B cell (primary cell): ENCODE measurements around the gene ARNT2. TPM values are rescaled to one million over a fixed set of nuclear protein-coding genes. Genes with fewer than 3 reads are reported as not detected.

Experiments
- ATAC-seq: fragments of 200-7000 bp; cut with Tn5 transposase; one replicate; pipeline ENCODE4 v1.10.0; 2021; ENCODE audit warnings: low read depth, mild to moderate bottlenecking, moderate number of reproducible peaks, moderate library complexity
- CTCF ChIA-PET: fragments of 350-600 bp; sonication (Branson Sonifier 250); formaldehyde crosslinking; loops from one replicate; lab custom pipeline; 2021; ENCODE audit warnings: antibody characterized with exemption, inconsistent platforms; lab: Charles Lee
- POLR2A ChIA-PET: fragments of 350-600 bp; sonication (Branson Sonifier 250); formaldehyde crosslinking; loops from one replicate; lab custom pipeline; 2021; ENCODE audit warnings: antibody characterized with exemption; lab: Charles Lee
- DNase-seq: peaks from one replicate; pipeline ENCODE4 v3.0.0; 2013
- H2AFZ ChIP-seq: 2 replicates; pipeline ENCODE4 v1.6.1; 2012; ENCODE audit warnings: mild to moderate bottlenecking, low read depth, low read length; ENCODE audit not compliant: insufficient read depth, poor library complexity, severe bottlenecking
- H3K27ac ChIP-seq, 2 donors: 1 replicate in 1 of 2; 2 replicates in 1 of 2; pipeline ENCODE4 v1.5.1; 2012 to 2013; ENCODE audit warnings: low read length in 2 of 2, mild to moderate bottlenecking in 2 of 2, moderate library complexity in 1 of 2
- H3K27me3 ChIP-seq, 4 experiments: fragments of 200-600 bp in 1 of 4; sonication (generic) in 1 of 4; replicated peaks in 1 of 4; 1 replicate in 2 of 4; 2 replicates in 2 of 4; pipeline versions ENCODE4 v1.6.1 to v1.7.0; 2013 to 2016; ENCODE audit warnings: low read length in 3 of 4, mild to moderate bottlenecking in 2 of 4, mixed read lengths in 1 of 4, moderate library complexity in 1 of 4; ENCODE audit not compliant: insufficient read depth in 4 of 4, control insufficient read depth in 3 of 4; ENCODE audit errors: control extremely low read depth in 1 of 4
- H3K36me3 ChIP-seq, 2 experiments: replicated peaks in 1 of 2; 1 replicate in 1 of 2; 2 replicates in 1 of 2; pipeline versions ENCODE4 v1.6.1 to v1.7.1; 2013; ENCODE audit warnings: low read length in 1 of 2; ENCODE audit not compliant: insufficient read depth in 2 of 2, control insufficient read depth in 1 of 2; ENCODE audit errors: control extremely low read depth in 1 of 2, extremely low read depth in 1 of 2
- H3K4me1 ChIP-seq, 2 donors: fragments of 200-600 bp in 1 of 2; sonication (generic) in 1 of 2; 1 replicate in 1 of 2; 2 replicates in 1 of 2; pipeline versions ENCODE4 v1.5.1 to v1.6.1; 2013 to 2017; ENCODE audit warnings: low read length in 2 of 2; ENCODE audit not compliant: control insufficient read depth in 2 of 2, insufficient read depth in 2 of 2
- H3K4me2 ChIP-seq: replicated peaks from 2 replicates; pipeline ENCODE3; 2012; ENCODE audit warnings: mild to moderate bottlenecking, low read depth, low read length; ENCODE audit not compliant: poor library complexity, severe bottlenecking
- H3K4me3 ChIP-seq, 5 experiments: fragments of 200-600 bp in 1 of 5; sonication (generic) in 1 of 5; 1 replicate in 3 of 5; 2 replicates in 2 of 5; pipeline versions ENCODE4 v1.5.1 to v1.7.0; 2011 to 2016; ENCODE audit warnings: low read length in 4 of 5, mild to moderate bottlenecking in 4 of 5, low read depth in 2 of 5, control low read depth in 1 of 5, moderate library complexity in 1 of 5; ENCODE audit not compliant: insufficient read depth in 1 of 5; ENCODE audit errors: control extremely low read depth in 1 of 5, extremely low read depth in 1 of 5
- H3K79me2 ChIP-seq: fragments of 200-600 bp; sonication (generic); one replicate; pipeline ENCODE4 v1.6.0; 2016; ENCODE audit warnings: low read length; ENCODE audit not compliant: control insufficient read depth, insufficient read depth
- H3K9ac ChIP-seq: fragments of 200-600 bp; sonication (generic); 2 replicates; pipeline ENCODE4 v1.6.1; 2017; ENCODE audit warnings: mild to moderate bottlenecking, low read length, moderate library complexity
- H3K9me3 ChIP-seq, 3 donors: one replicate each; pipeline versions ENCODE4 v1.6.1 to v1.7.1; 2013; ENCODE audit warnings: low read length in 2 of 3; ENCODE audit not compliant: control insufficient read depth in 2 of 3, insufficient read depth in 1 of 3; ENCODE audit errors: control extremely low read depth in 1 of 3
- H4K20me1 ChIP-seq: 2 replicates; pipeline ENCODE4 v1.6.0; 2012; ENCODE audit warnings: mild to moderate bottlenecking, low read length; ENCODE audit not compliant: insufficient read depth, control insufficient read depth, poor library complexity, severe bottlenecking
- H3K27ac Mint-ChIP-seq: one replicate; pipeline ENCODE4 v1.8.0; 2021; ENCODE audit warnings: mixed read lengths
- H3K27me3 Mint-ChIP-seq: one replicate; pipeline ENCODE4 v1.8.0; 2021; ENCODE audit warnings: mixed read lengths
- H3K4me1 Mint-ChIP-seq: one replicate; pipeline ENCODE4 v1.8.0; 2021; ENCODE audit warnings: mixed read lengths
- H3K4me3 Mint-ChIP-seq: one replicate; pipeline ENCODE4 v1.8.0; 2021; ENCODE audit warnings: mixed read lengths
- H3K9me3 Mint-ChIP-seq: one replicate; pipeline ENCODE4 v1.8.0; 2022; ENCODE audit warnings: mixed read lengths; ENCODE audit not compliant: insufficient read depth
- EZH2 ChIP-seq: IDR thresholded peaks from 2 replicates; pipeline ENCODE4 v1.6.1; 2012; ENCODE audit warnings: borderline replicate concordance, low read depth, mild to moderate bottlenecking, moderate library complexity, low read length; ENCODE audit not compliant: insufficient read depth, poor library complexity, severe bottlenecking
- WGBS: methylation state at CpG from one replicate; pipeline ENCODE4 v1.1.5; 2013; ENCODE audit warnings: missing lambda C conversion rate; ENCODE audit not compliant: insufficient coverage; 5-methylcytosine and 5-hydroxymethylcytosine counted together
- intact Hi-C: fragments of 100-400 bp; cut with micrococcal nuclease; formaldehyde crosslinking; loops from one replicate; pipeline ENCODE4 v1.10.0; 2022
- polyA plus RNA-seq: library from polyadenylated mRNA; depleted of rRNA; stranded (reverse); fragments of >200 nt; gene quantifications from 2 replicates; pipeline ENCODE4 v1.2.3, GENCODE V29; 2012
- total RNA-seq, 2 donors: library from RNA; stranded (reverse); fragments of 120-200 nt in 1 of 2; gene quantifications; 1 replicate in 1 of 2; 2 replicates in 1 of 2; pipeline versions ENCODE4 v1.2.3 to v1.2.4, GENCODE V29; 2013 to 2022
- TF ChIP-seq, protein P1 (sequence below): fragments of 200-600 bp; IDR thresholded peaks from one replicate; pipeline ENCODE4 v1.8.0; 2022; ENCODE audit warnings: antibody characterized with exemption, mild to moderate bottlenecking

Gene ARNT2
- total and polyA plus RNA-seq, 2 donors (not counting 1 experiment from before 2014, with no cell fraction given), result not detected

DNA sequence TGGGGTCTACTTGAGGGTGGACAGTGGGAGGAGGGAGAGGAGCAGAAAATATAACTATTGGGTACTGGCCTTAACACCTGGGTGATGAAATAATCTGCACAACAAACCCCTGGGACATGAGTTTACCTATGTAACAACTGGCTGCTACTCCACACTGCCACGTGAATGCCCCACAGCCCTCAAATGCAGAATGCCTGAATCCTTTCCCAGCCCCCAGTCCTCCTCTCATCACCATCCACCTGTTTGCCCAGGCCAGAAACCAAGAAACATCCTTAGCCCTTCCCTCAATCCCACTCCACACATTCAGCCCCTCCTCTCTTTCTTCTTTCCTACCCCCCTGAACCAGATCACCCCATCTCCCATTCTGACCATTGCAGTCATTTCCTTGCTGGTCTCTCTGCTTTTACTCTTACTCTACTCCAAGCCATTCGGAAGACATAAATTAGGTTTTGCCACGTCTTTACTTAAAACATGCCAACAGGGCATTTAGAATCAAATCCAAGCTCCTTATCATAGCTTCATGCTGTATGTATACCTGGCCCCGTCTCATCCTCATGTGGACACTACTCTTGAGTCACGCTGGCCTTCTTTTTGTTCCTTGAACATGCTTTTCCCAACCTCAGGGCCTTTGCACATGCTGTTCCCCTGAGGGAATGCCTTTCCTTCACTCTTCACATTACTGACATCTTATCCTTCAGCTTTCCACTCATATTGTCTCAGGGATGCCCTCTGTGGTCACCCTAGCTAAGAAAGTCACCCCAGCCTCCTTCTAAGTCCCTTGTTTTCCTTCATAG lies 153.5 kb downstream of the ARNT2 start:
- Mint-ChIP-seq H3K9me3 (no peaks in the 10 kb centered on the region), H3K4me1 (no peaks in the 10 kb centered on the region), H3K4me3 (no peak overlapping the region), H3K27ac (no peak overlapping the region), H3K27me3 (peaks cover 18% of the 10 kb centered on the region)
- Histone ChIP-seq H3K9me3 (no peaks in the 10 kb centered on the region), H3K36me3 (no peaks in the 10 kb centered on the region), H3K4me1 (no peaks in the 10 kb centered on the region), H3K27me3 (peaks cover 0 to 2% (median 0%) of the 10 kb centered on the region in 4 experiments), H2AFZ (no peak overlapping the region), H4K20me1 (no peaks in the 10 kb centered on the region), H3K79me2 (no peaks in the 10 kb centered on the region), H3K4me2 (no peak overlapping the region), H3K4me3 (no peak overlapping the region), H3K9ac (no peak overlapping the region), H3K27ac (no peak overlapping the region)
- TF ChIP-seq EZH2, result no peak
- TF ChIP-seq, protein P1, sequence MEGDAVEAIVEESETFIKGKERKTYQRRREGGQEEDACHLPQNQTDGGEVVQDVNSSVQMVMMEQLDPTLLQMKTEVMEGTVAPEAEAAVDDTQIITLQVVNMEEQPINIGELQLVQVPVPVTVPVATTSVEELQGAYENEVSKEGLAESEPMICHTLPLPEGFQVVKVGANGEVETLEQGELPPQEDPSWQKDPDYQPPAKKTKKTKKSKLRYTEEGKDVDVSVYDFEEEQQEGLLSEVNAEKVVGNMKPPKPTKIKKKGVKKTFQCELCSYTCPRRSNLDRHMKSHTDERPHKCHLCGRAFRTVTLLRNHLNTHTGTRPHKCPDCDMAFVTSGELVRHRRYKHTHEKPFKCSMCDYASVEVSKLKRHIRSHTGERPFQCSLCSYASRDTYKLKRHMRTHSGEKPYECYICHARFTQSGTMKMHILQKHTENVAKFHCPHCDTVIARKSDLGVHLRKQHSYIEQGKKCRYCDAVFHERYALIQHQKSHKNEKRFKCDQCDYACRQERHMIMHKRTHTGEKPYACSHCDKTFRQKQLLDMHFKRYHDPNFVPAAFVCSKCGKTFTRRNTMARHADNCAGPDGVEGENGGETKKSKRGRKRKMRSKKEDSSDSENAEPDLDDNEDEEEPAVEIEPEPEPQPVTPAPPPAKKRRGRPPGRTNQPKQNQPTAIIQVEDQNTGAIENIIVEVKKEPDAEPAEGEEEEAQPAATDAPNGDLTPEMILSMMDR, result no peak
- intact Hi-C loops, result no loop called here
- ChIA-PET CTCF (no interaction called here), POLR2A (no interaction called here)
- no peak for ATAC-seq
- DNase-seq, result no peak
- WGBS, result 80% methylated on average over 5 of the region's 5 CpGs

DNA sequence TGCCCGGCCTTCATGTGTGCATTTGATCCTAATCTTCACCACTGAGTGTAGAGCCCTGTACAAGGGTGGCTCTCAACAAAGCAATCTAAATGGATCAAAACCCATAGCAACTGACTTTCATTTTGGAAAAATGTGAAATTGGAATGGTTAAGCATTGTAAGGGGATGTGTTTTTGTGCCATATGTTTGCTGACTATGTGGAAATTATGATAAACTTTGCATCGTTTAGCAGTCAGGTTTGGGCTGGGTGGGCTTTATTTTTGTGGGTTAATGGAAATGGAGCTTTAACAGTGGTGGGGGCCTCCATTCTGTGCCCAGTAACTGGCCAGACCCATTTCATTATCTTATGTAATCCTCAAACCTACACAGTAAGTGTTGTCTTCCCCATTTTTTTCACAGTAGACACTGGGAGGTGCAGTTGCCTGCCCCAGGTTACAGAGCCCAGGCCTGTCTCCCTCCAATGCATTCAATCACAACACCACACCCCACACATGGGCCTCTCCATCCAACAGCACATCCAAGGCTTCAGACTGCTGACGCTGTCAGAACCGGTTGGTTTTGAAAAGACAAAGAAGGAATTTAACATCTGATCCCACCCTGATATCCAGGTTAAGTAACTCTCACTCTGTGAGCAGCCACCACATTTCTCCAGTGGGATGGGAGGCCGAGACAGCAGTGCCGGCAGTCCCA lies 154.6 kb downstream of the ARNT2 start:
- 95% methylated on average over 4 of the region's 6 CpGs for WGBS
- Mint-ChIP-seq H3K4me1 (no peaks in the 10 kb centered on the region), H3K27me3 (peaks cover 17% of the 10 kb centered on the region), H3K4me3 (no peak overlapping the region), H3K27ac (no peak overlapping the region), H3K9me3 (no peaks in the 10 kb centered on the region)
- no peak for DNase-seq
- Histone ChIP-seq H3K4me3 (no peak overlapping the region), H3K4me1 (no peaks in the 10 kb centered on the region), H2AFZ (no peak overlapping the region), H3K27ac (no peak overlapping the region), H3K27me3 (peaks cover 0 to 2% (median 0%) of the 10 kb centered on the region in 4 experiments), H3K9ac (no peak overlapping the region), H3K9me3 (no peaks in the 10 kb centered on the region), H3K4me2 (no peak overlapping the region), H4K20me1 (no peaks in the 10 kb centered on the region), H3K36me3 (no peaks in the 10 kb centered on the region), H3K79me2 (no peaks in the 10 kb centered on the region)
- ChIA-PET CTCF (no interaction called here), POLR2A (no interaction called here)
- intact Hi-C loops, result no loop called here
- ATAC-seq, result no peak
- TF ChIP-seq, protein P1, result no peak
- no peak for TF ChIP-seq EZH2
